ENCODE measurements around the gene MAP4K4.
A peak's percentile ranks its signal among the peaks of the same experiment; 100 is the strongest.

The MAP4K4 gene

GRCh38 chr2:101794141-101794540, 96.6 kb downstream of the MAP4K4 start:
- no peak for DNase-seq

DNA sequence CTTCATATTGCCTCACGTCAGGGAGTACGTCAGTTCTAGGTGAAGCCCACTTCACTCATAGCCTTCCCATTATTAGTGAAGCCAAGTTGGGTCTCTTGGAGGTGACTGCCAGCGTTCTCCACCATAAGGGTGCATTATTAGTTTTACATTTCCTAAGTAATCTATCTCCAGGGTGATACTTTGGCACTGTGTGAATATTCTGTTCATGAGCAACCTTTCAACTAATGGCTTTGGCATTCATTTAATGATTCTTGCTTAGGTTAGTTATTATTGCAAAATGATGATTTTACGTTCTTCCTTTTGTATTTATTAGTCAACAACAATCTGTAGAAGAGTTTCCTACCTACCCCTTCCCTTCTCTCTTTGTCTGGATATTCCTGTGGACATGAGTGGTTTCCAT, 97.5 kb downstream of the MAP4K4 start:
- DNase-seq, result no peak

DNA sequence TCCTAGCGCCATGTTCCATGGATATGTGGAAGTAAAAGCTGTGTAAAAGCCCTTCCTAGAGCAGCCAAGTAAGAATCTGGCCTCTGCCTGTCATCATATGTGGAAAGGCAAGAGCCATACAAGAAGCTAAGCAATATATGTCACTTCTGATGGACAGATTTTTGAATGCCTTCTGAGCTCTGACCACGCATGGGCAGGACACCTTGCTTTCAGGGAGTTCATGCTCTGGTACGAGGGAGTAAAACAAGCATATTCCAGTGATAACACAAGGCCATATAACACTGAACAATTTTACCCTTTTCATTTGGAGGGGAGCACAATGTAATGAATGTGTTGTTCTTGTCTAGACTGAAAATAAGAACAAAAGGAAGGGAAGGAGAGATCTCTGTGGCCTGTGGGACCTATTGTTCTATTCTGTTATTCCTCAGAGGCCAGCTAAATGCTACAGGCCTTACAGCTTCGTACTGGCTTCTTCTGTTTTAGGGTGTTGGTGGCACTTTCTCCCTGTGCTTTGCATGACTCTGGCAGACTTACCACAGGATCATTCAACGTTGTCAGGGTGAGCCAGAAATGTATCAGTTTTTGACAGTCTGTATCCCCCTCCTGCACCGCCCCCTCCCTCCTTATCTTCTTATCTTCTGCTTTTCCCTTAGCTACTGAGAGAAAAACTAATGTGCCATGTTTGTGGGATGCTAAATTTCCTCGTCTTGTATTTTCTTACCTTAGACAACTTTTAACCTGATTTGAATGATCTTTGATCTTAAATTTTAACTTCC, 99.5 kb downstream of the MAP4K4 start:
- no peak for DNase-seq

DNA sequence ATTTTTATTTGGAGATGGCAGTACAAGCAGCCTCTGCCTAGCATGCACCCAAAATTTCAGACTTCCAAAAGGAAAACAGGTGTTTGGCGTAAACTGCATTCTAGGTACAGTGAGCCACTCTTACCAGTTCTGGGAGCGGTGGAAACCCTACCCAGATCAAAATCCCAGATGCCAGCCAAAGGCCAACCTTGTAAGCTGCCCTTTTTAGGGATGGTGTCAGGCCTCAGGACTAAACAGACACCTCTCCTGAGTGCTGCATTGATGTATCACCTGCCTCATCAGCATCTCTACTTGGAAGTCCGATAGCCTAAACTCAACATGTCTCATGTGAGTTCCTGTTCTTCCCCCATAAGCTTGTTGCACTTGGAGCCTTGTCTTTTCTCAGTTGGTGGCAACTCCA, 104.0 kb downstream of the MAP4K4 start:
- DNase-seq, result no peak

GRCh38 chr2:101802329-101802728, 104.8 kb downstream of the MAP4K4 start:
- DNase-seq, result no peak

DNA sequence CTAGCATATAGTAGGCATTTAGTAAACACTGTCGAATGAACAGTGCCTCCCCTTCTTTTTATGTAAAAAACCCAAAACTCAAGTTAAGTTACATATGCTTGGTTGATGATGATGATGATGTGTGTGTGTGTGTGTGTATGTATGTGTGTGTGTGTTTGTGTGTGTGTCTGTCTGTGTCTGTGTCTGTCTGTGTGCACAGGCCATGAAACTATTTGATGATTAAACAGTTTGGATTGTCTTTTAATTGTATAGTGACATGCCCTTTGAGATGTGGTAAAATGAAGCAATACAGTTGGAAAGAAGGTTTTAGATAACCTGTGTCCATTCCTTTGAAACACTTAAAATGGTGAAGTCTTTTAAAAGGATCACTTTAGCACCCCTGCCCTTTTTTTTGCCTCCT, 105.6 kb downstream of the MAP4K4 start:
- DNase-seq, result no peak

- no peak for DNase-seq
Observed at GRCh38 chr2:101803945-101804696, 106.6 kb downstream of the MAP4K4 start.

- no peak for DNase-seq
Observed at GRCh38 chr2:101805152-101806088, 107.9 kb downstream of the MAP4K4 start.

GRCh38 chr2:101806123-101806522, 108.6 kb downstream of the MAP4K4 start:
- no peak for DNase-seq

- DNase-seq, result peak in 1 of 2 experiments; percentile 18
Observed at GRCh38 chr2:101806701-101807100, 109.2 kb downstream of the MAP4K4 start.

DNA sequence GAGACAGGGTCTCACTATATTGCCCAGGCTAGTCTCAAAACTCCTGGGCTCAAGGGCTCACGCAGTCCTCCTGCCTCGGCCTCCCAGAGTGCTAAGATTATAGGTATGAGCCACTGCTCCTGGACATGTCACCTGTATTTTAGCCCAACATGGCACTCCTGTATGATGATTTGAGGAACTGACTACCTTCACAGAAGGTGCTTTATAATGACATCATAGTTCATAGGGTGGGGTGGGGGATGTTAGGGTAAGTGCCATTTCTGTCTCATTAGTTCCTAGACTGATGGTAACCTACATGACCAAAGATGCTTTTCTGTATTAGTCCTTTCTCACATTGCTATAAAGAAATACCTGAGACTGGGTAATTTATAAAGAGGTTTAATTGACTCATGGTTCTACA, 109.7 kb downstream of the MAP4K4 start:
- DNase-seq, result no peak

DNA sequence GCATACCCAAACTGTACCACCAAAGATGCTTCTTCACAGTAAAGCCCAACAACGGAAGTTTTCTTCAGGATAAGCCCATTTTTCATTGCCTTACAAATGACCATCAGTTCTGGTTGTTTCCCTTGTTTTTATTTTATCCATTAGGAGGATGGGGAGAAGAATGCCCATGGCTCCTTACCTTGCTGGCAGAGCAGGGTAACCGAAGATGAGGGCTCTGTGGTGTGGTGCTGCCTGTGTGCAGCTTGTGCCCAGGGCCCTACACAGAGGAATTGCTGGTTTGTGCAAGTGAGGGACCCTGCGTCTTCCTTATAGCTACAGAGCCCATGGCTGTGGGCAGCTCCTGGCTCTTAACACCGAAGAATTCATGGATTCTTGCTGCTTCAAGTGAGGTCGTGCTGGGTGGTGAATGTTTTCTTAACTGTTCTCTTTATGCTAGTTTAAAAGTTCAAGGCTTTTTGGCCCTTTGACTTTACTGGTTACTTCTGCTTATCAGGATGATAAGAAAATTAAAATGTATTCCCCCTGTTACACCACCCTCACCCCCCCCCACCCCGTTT, 110.6 kb downstream of the MAP4K4 start:
- no peak for DNase-seq

GRCh38 chr2:101809698-101810097, 112.2 kb downstream of the MAP4K4 start:
- no peak for DNase-seq

DNA sequence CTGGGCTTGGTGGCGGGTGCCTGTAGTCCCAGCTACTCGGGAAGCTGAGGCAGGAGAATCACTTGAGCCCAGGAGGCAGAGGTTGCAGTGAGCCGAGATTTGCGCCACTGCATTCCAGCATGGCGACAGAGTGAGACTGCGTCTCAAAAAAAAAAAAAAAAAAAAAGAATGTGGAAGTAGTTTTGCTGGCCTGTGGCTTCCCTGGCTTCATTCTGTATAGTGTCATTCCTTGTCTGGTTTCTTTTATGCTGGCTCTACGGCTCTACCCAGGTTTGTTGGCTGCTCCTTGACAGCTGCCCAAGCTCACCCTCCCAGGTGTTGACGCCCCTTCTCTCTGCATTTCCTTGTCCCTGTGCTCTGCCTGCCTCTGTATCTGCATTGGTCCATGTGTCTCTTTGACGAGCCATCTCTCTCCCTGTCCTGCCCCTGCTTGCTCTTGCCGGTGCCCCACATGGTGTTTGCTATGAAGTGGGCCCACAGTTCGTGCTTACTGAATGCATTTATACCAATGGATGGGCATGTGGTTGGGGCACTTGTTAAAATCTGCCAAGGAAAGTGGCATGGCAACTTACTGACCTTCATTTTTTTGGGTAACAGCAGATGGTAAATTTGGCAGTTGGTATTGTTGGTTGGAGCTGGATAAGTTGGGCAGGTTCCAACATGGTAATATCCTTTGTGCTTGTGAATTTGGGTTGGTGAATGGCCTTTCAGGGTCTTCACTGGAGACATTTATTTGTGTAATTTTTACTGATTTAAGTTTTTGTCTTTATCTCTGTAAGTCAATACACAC, 113.9 kb downstream of the MAP4K4 start:
- no peak for DNase-seq

- no peak for DNase-seq
Observed at GRCh38 chr2:101812226-101812625, 114.7 kb downstream of the MAP4K4 start.

GRCh38 chr2:101814752-101815151, 117.2 kb downstream of the MAP4K4 start:
- no peak for DNase-seq

DNA sequence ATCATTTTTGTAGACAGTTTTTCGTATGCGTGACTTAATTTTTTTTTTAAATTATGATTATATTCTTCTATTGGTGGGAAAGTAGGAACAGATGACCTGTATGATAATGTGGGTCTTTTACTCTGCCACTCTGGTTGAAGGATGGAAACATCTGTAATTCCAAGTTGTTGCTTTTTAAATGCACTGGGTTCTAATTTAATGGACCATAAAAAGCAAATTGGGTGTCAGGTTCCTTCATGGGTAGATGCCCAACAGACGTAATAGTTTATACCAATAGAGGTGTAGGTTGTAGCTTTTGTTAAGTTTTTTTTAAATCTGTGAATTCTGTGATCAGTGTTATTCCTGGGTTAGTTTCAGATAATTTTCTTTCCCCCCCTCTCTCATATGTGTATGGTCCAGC, 117.6 kb downstream of the MAP4K4 start:
- no peak for DNase-seq

GRCh38 chr2:101815739-101816391, 118.4 kb downstream of the MAP4K4 start:
- no peak for DNase-seq

DNA sequence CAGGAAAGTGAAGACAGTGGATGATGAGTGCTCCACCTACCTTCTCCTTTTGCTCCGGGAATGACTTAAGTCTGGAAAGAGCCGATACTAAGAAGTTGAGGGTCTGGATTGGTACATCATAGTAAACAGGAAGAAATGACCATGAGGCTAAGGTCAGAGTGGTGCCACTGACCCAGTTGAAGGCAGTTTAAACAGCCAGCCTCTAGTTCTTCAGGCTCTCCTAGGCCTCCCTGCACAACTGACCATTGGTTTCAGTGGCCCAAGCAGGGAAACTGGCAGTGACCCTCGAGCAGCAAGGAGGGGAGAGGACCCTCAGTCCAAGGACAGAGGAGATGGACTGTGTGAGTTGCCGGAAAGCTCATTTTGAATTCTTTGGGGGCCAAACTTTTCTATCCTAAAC, 119.1 kb downstream of the MAP4K4 start:
- no peak for DNase-seq

- DNase-seq, result no peak
Observed at GRCh38 chr2:101817481-101817880, 120.0 kb downstream of the MAP4K4 start.
